Breast epithelium (tissue), 4 donors: ENCODE data around the gene CARHSP1. TPM values are rescaled to one million over a fixed set of nuclear protein-coding genes. Genes with fewer than 3 reads are reported as not detected.
"Not testable (repeated sequence)": the region's sequence is repeated elsewhere in the genome, so short reads cannot be mapped to it uniquely, and the experiment has no call there.

Experiments used
- DNase-seq, 2 donors: peaks; one replicate each; pipeline ENCODE4 v3.0.0-alpha.2; 2019; ENCODE audit warnings: low spot score in 2 of 2
- H3K27ac ChIP-seq, 2 donors: fragments of 200-600 bp; sonication (generic) in 1 of 2; one replicate each; pipeline ENCODE4 v1.5.1; 2016 to 2019; ENCODE audit warnings: mild to moderate bottlenecking in 1 of 2
- H3K27me3 ChIP-seq, 2 donors: fragments of 200-600 bp; sonication (generic) in 1 of 2; one replicate each; pipeline versions ENCODE4 v1.5.1 to v1.6.0; 2017 to 2019; ENCODE audit warnings: control low read depth in 1 of 2, mild to moderate bottlenecking in 1 of 2
- H3K36me3 ChIP-seq: fragments of 200-600 bp; one replicate; pipeline ENCODE4 v1.5.1; 2019
- H3K4me1 ChIP-seq, 2 donors: fragments of 200-600 bp; sonication (generic); one replicate each; pipeline ENCODE4 v1.5.1; 2016 to 2019; ENCODE audit warnings: control low read depth in 1 of 2
- H3K4me3 ChIP-seq, 3 donors: fragments of 200-600 bp; sonication (generic); 1 replicate in 2 of 3; 2 replicates in 1 of 3; pipeline ENCODE4 v1.5.1; 2016 to 2019; ENCODE audit warnings: mild to moderate bottlenecking in 3 of 3, moderate library complexity in 2 of 3
- H3K9me3 ChIP-seq, 2 donors: fragments of 200-600 bp; sonication (generic) in 1 of 2; one replicate each; pipeline ENCODE4 v1.5.1; 2016 to 2019; ENCODE audit warnings: control low read depth in 1 of 2
- CTCF ChIP-seq, 3 donors: fragments of 450-650 bp; IDR thresholded peaks; one replicate each; pipeline ENCODE4 v1.5.1; 2016 to 2017; ENCODE audit warnings: antibody characterized with exemption in 3 of 3, mild to moderate bottlenecking in 3 of 3, moderate library complexity in 3 of 3
- POLR2A ChIP-seq: fragments of 450-650 bp; IDR thresholded peaks from one replicate; pipeline ENCODE4 v1.6.1; 2016; ENCODE audit warnings: antibody characterized with exemption, mild to moderate bottlenecking, moderate library complexity
- POLR2AphosphoS5 ChIP-seq, 3 donors: sonication (generic); formaldehyde crosslinking; IDR thresholded peaks; one replicate each; pipeline ENCODE4 v1.6.1; 2017; ENCODE audit warnings: antibody characterized with exemption in 3 of 3
- intact Hi-C: fragments of 100-400 bp; cut with DNase I; formaldehyde crosslinking; loops from one replicate; pipeline ENCODE4 v1.15.1; 2023; ENCODE audit warnings: low total_unique reads
- total RNA-seq, 3 donors: library from RNA; depleted of rRNA; stranded (reverse); fragments of >200 nt; gene quantifications; one replicate each; pipeline ENCODE4 v1.1.0, GENCODE V29; 2016

The CARHSP1 gene
- total RNA-seq, 3 donors from 2014 or later = 58.6 to 126 (median 83.9) TPM

GRCh38 chr16:8836797-8837196, 32.0 kb downstream of the CARHSP1 start:
- intact Hi-C loops, H3K9me3 ChIP-seq, H3K27me3 ChIP-seq: not testable (repeated sequence)

GRCh38 chr16:8832717-8833105, 36.1 kb downstream of the CARHSP1 start:
- no peaks in the 10 kb centered on the region for H3K9me3 ChIP-seq
- intact Hi-C loops = no loop called here
- H3K36me3 ChIP-seq = no peaks in the 10 kb centered on the region
- no peak overlapping the region for H3K4me3 ChIP-seq
- H3K4me1 ChIP-seq = no peaks in the 10 kb centered on the region
- DNase-seq = no peak
- no peaks in the 10 kb centered on the region for H3K27me3 ChIP-seq
- no peak overlapping the region for H3K27ac ChIP-seq
- TF ChIP-seq POLR2AphosphoS5 (IDR thresholded peaks at IDR 0.05) (no peak), POLR2A (no peak), CTCF (IDR thresholded peaks at IDR 0.05) (no peak)

More at GRCh38 chr16:8836797-8837196, 32.0 kb downstream of the CARHSP1 start:
- DNase-seq, H3K4me3 ChIP-seq, H3K36me3 ChIP-seq, H3K27ac ChIP-seq, H3K4me1 ChIP-seq: not testable (repeated sequence)

GRCh38 chr16:8831871-8832716, 36.7 kb downstream of the CARHSP1 start:
- no peak overlapping the region for H3K4me3 ChIP-seq
- DNase-seq = no peak
- H3K9me3 ChIP-seq = no peaks in the 10 kb centered on the region
- TF ChIP-seq POLR2A = no peak
- no peak for TF ChIP-seq POLR2AphosphoS5 (IDR thresholded peaks at IDR 0.05)
- no peak for TF ChIP-seq CTCF (IDR thresholded peaks at IDR 0.05)
- intact Hi-C loops = no loop called here
- no peaks in the 10 kb centered on the region for H3K27me3 ChIP-seq
- no peaks in the 10 kb centered on the region for H3K36me3 ChIP-seq
- H3K27ac ChIP-seq = no peak overlapping the region
- H3K4me1 ChIP-seq = no peaks in the 10 kb centered on the region

GRCh38 chr16:8831450-8831849, 37.4 kb downstream of the CARHSP1 start:
- H3K27ac ChIP-seq = no peak overlapping the region
- intact Hi-C loops = no loop called here
- no peaks in the 10 kb centered on the region for H3K36me3 ChIP-seq
- no peak overlapping the region for H3K4me3 ChIP-seq
- no peaks in the 10 kb centered on the region for H3K27me3 ChIP-seq
- DNase-seq = no peak
- no peaks in the 10 kb centered on the region for H3K4me1 ChIP-seq
- TF ChIP-seq POLR2AphosphoS5 (IDR thresholded peaks at IDR 0.05) (no peak), POLR2A (no peak), CTCF (IDR thresholded peaks at IDR 0.05) (no peak)
- H3K9me3 ChIP-seq = no peaks in the 10 kb centered on the region

- Histone ChIP-seq H3K27ac (no peak overlapping the region), H3K9me3 (no peaks in the 10 kb centered on the region), H3K27me3 (no peaks in the 10 kb centered on the region), H3K36me3 (no peaks in the 10 kb centered on the region), H3K4me1 (no peaks in the 10 kb centered on the region), H3K4me3 (no peak overlapping the region)
- TF ChIP-seq POLR2A = no peak
- DNase-seq = no peak
- intact Hi-C loops = loop anchor here (5.0 kb wide), 1 partner anchor 424 kb away; no protein-coding TSS in a partner anchor
Observed at GRCh38 chr16:8828541-8829165, 40.2 kb downstream of the CARHSP1 start.

- Histone ChIP-seq H3K27me3 (no peaks in the 10 kb centered on the region), H3K4me1 (no peaks in the 10 kb centered on the region), H3K9me3 (no peaks in the 10 kb centered on the region), H3K4me3 (no peak overlapping the region), H3K27ac (no peak overlapping the region), H3K36me3 (no peaks in the 10 kb centered on the region)
- no peak for DNase-seq
- intact Hi-C loops = loop anchor here (5.0 kb wide), 1 partner anchor 426 kb away; no protein-coding TSS in a partner anchor
- TF ChIP-seq POLR2A = no peak
- no peak for TF ChIP-seq POLR2AphosphoS5 (IDR thresholded peaks at IDR 0.05)
- no peak for TF ChIP-seq CTCF (IDR thresholded peaks at IDR 0.05)
Observed at GRCh38 chr16:8826278-8826879, 42.4 kb downstream of the CARHSP1 start.
